ENCODE data around the gene DACT2. TPM values are rescaled to one million over a fixed set of nuclear protein-coding genes. Genes with fewer than 3 reads are reported as not detected.

DACT2 gene
- total and polyA plus RNA-seq, 12 donors = 0.09 to 1.5 (median 0.65) TPM

- intact Hi-C loops (cut with DNase I) = loop anchor here in 2 of 10 donors (10.0 kb wide), 2 partner anchors 200 to 430 kb away; no protein-coding TSS in a partner anchor
- Histone ChIP-seq H3K4me3 (no peak overlapping the region), H3K4me1 (no peaks in the 10 kb centered on the region), H3K9me3 (no peaks in the 10 kb centered on the region), H3K36me3 (no peaks in the 10 kb centered on the region), H3K27ac (no peak overlapping the region), H3K27me3 (peaks cover 0 to 47% (median 39%) of the 10 kb centered on the region in 7 donors)
- WGBS, 2 donors = 83 to 89% methylated on average over 18 of the region's 18 CpGs
- TF ChIP-seq CTCF (IDR thresholded peaks at IDR 0.05) = no peak
- DNase-seq (no peak), ATAC-seq (no peak)
Measured at GRCh38 chr6:168345266-168345665, 25.7 kb upstream of the DACT2 start.

DNA sequence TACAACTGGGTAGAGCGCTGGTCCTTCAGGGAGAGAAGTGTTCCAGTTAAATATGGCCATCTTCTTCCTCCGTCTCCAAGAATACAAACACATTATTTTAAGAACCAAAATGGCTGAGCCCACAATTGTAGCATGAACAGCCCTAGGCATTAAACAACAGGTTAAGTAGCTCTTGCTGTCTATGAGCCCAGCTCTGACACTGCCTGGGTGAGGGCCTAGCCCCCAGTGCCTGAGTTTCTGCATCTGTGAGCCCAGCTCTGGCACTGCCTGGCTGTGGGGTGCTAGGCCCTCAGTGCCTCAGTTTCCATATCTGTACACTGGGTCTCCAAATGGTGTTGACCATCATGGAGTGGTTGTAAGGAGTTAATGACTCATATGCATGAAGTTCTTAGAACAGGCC, 24.8 kb upstream of the DACT2 start:
- H3K27ac ChIP-seq = no peak overlapping the region
- no peak for TF ChIP-seq CTCF (IDR thresholded peaks at IDR 0.05)
- H3K27me3 ChIP-seq = peaks cover 0 to 52% (median 37%) of the 10 kb centered on the region in 7 donors
- H3K36me3 ChIP-seq = no peaks in the 10 kb centered on the region
- 82 to 97% methylated on average over 2 of the region's 2 CpGs for WGBS, 2 donors
- no peaks in the 10 kb centered on the region for H3K9me3 ChIP-seq
- intact Hi-C loops (cut with DNase I) = loop anchor here in 2 of 10 donors (10.0 kb wide), 2 partner anchors 200 to 430 kb away; no protein-coding TSS in a partner anchor
- H3K4me1 ChIP-seq = no peaks in the 10 kb centered on the region
- DNase-seq (no peak), ATAC-seq (no peak)
- H3K4me3 ChIP-seq = no peak overlapping the region

- no peaks in the 10 kb centered on the region for H3K9me3 ChIP-seq
- no peaks in the 10 kb centered on the region for H3K4me1 ChIP-seq
- no peak for TF ChIP-seq CTCF (IDR thresholded peaks at IDR 0.05)
- ATAC-seq (no peak), DNase-seq (no peak)
- no peak overlapping the region for H3K4me3 ChIP-seq
- no peak overlapping the region for H3K27ac ChIP-seq
- peaks cover 0 to 54% (median 37%) of the 10 kb centered on the region in 7 donors for H3K27me3 ChIP-seq
- no peaks in the 10 kb centered on the region for H3K36me3 ChIP-seq
- intact Hi-C loops (cut with DNase I) = loop anchor here in 2 of 10 donors (10.0 kb wide), 2 partner anchors 199 to 429 kb away; no protein-coding TSS in a partner anchor
- WGBS, 2 donors = 63 to 64% methylated on average over 24 of the region's 24 CpGs
Measured at GRCh38 chr6:168343239-168344150, 23.9 kb upstream of the DACT2 start.

DNA sequence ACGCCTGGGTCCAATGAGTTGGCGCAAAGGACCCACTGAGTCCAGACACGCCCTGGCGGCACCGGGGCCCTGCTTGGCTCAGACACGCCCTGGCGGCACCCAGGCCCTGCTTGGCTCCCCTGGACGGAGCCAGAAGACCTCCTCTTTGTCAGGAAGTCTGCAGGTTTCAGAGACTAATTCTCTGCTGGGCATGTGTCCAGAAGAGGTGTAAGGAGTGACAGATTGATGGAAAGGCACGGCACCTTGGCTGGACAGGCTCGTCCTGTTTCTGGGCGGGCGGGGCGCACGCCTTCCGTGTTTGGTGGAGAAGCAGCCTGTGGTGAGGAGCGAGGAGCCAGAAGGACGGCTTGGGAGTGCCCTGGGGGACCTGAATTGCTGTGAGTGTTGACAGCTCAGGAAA, 23.1 kb upstream of the DACT2 start:
- H3K36me3 ChIP-seq = no peaks in the 10 kb centered on the region
- no peak overlapping the region for H3K27ac ChIP-seq
- DNase-seq = no peak
- no peak for ATAC-seq
- H3K9me3 ChIP-seq = no peaks in the 10 kb centered on the region
- TF ChIP-seq CTCF (IDR thresholded peaks at IDR 0.05) = no peak
- no peaks in the 10 kb centered on the region for H3K4me1 ChIP-seq
- intact Hi-C loops (cut with DNase I) = loop anchor here in 2 of 10 donors (10.0 kb wide), 2 partner anchors 198 to 428 kb away; no protein-coding TSS in a partner anchor
- 72 to 75% methylated on average over 17 of the region's 17 CpGs for WGBS, 2 donors
- H3K4me3 ChIP-seq = no peak overlapping the region
- peaks cover 0 to 54% (median 37%) of the 10 kb centered on the region in 7 donors for H3K27me3 ChIP-seq
